HAP-1 (cell line): Measurements from ENCODE around the gene TCF7L1.
"Not testable (repeated sequence)": the region's sequence is repeated elsewhere in the genome, so short reads cannot be mapped to it uniquely, and the experiment has no call there.

Experiments
- DNase-seq, 2 experiments: peaks; one replicate each; pipeline ENCODE4 v3.0.0-alpha.2; 2016 to 2020; ENCODE audit warnings: low spot score in 2 of 2
- H3K27me3 ChIP-seq: fragments of 250-450 bp; sonication (Bioruptor Pico); 2 replicates; pipeline ENCODE4 v1.5.1; 2020; ENCODE audit warnings: low read depth, mild to moderate bottlenecking, moderate library complexity
- H3K36me3 ChIP-seq: fragments of 250-450 bp; sonication (Bioruptor Pico); replicated peaks from 2 replicates; pipeline ENCODE4 v1.5.1; 2020; ENCODE audit warnings: mild to moderate bottlenecking
- H3K4me1 ChIP-seq: fragments of 250-450 bp; sonication (Bioruptor Pico); 2 replicates; pipeline ENCODE4 v1.5.1; 2020; ENCODE audit warnings: mild to moderate bottlenecking
- H3K4me3 ChIP-seq: fragments of 250-450 bp; sonication (Bioruptor Pico); 2 replicates; pipeline ENCODE4 v1.5.1; 2020; ENCODE audit warnings: mild to moderate bottlenecking, moderate library complexity
- H3K9me3 ChIP-seq: fragments of 250-450 bp; sonication (Bioruptor Pico); 2 replicates; pipeline ENCODE4 v1.5.1; 2020; ENCODE audit warnings: mild to moderate bottlenecking, moderate library complexity
- in situ Hi-C: fragments of 300-500 bp; cut with MboI; formaldehyde crosslinking; loops from 3 replicates; pipeline ENCODE4 v1.14.3; 2020; ENCODE audit warnings: low sequenced_read_pairs, inconsistent platforms, mixed read lengths

TCF7L1 gene

GRCh38 chr2:85135660-85135914 is 2.4 kb downstream of the TCF7L1 start:
- Histone ChIP-seq H3K9me3 (no peaks in the 10 kb centered on the region), H3K27me3 (no peaks in the 10 kb centered on the region), H3K36me3 (peaks cover 20% of the 10 kb centered on the region), H3K4me3 (peak overlapping the region; percentile 85), H3K4me1 (peaks cover 18% of the 10 kb centered on the region)
- no peak for DNase-seq
- in situ Hi-C loops = no loop called here

DNA sequence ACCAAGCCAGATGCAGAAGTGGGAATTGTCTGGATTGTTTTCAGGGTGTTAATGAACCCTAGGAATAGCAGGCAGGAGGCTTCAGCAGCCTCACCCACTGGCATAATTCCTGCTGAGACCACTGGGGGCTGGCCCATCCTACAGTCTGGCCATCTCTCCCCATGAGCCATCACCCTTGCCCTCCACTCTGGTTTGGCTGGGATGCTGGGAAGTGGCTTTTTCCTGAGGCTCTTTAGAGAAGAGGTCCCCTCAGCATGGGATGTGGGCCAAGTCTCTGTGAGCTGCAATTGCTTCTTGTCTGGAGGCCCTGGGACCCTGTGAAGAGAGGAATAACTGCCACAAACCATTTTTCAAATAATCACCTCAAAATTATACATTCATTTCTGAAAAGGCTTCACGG is 4.0 kb downstream of the TCF7L1 start:
- in situ Hi-C loops = no loop called here
- Histone ChIP-seq H3K4me1 (peaks cover 17% of the 10 kb centered on the region), H3K9me3 (no peaks in the 10 kb centered on the region), H3K27me3 (no peaks in the 10 kb centered on the region), H3K4me3 (no peak overlapping the region), H3K36me3 (peaks cover 29% of the 10 kb centered on the region)
- DNase-seq = no peak

DNA sequence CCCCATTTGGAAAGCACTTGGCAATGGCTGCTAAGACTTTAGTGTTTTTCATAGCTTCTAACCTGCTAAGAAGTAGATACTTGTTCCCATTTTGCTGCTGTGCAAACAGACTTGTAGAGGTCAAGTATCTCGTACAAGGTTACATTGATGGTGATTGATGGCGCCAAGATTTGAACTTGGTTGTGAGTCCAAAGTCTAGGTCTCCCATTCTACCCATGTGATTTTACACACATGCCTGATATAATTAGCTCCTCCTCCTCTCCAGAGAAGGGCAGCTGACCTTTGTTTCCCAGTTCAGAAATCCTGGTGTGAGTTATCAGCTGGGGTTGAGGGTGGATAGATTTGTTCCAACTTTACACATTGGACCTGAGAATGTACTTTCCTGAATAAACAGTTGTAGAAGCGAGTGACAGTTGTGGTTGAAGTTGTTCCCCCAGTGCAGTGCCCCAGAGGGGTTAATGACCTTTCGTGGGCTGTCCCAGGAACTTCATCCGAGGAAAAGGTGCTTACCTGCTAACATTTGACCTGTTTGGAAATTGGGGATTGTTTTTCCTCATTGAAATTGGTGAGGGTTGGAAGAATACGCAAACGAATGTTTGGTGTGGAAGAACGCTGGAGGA is 10.4 kb downstream of the TCF7L1 start:
- H3K4me3 ChIP-seq = no peak overlapping the region
- no peak for DNase-seq
- H3K4me1 ChIP-seq = peaks cover 7% of the 10 kb centered on the region
- H3K27me3 ChIP-seq = no peaks in the 10 kb centered on the region
- peaks cover 20% of the 10 kb centered on the region for H3K36me3 ChIP-seq
- no peaks in the 10 kb centered on the region for H3K9me3 ChIP-seq
- in situ Hi-C loops = no loop called here

DNA sequence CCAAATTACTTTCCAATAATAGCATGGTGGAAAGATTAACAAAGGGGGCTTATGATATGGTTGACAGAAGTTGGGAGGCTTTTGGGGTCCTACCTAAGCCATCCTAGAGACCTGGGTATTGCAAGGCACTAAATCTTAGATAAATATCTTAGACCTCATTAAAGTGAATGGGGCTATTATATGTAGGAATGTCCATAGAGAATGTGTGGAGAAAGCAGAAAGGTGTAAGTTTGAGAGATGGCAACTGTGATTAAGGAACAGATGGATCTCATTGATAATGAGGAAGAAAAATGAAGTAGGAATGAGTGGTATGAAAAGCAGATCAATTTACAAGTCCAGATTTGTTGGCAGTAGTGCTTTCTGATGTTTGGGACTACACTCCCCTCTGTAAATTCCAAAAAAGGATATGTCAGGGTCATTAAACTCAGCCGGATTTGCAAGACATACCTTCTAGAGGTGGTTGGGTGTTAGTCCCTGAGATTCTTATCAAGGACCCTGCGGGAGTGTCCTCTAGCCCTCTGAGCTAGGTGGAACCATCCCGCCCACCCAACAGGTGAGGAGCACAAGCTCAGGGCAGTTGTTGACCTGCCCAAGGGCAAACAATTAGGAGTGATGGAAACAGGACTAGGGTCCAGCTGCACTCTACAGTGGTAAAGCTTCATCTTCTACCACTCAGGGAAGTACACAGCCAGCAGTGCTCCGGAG is 12.1 kb downstream of the TCF7L1 start:
- peak in 1 of 2 experiments; percentile 66 for DNase-seq
- in situ Hi-C loops = no loop called here
- Histone ChIP-seq H3K36me3 (peaks cover 20% of the 10 kb centered on the region), H3K4me3 (no peak overlapping the region), H3K27me3 (no peaks in the 10 kb centered on the region), H3K9me3 (no peaks in the 10 kb centered on the region), H3K4me1 (peaks cover 7% of the 10 kb centered on the region)

DNA sequence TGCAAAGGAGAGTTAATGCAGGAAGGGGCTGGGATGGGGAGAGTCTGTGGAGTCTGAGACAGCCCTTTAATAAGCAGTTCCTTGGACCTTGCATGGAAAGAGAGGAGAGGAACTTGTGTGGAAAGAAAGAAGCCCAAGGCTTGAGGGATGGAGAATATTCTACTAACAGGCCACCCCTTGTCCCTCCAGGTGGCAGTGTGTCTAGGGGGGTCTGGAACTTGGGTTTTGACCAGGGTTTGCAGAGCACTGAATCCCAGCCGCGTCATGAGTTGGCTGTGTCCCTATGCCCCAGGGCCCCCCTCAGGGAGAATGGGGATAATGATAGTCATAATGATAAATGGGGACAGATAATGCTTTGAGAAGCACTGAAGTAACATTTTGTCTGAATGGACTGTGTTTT is 15.0 kb downstream of the TCF7L1 start:
- DNase-seq = no peak
- Histone ChIP-seq H3K27me3 (no peaks in the 10 kb centered on the region), H3K4me1 (peaks cover 7% of the 10 kb centered on the region), H3K4me3 (no peak overlapping the region), H3K9me3 (no peaks in the 10 kb centered on the region), H3K36me3 (peaks cover 6% of the 10 kb centered on the region; the same call in 1 of the 2 replicates)
- in situ Hi-C loops = no loop called here

GRCh38 chr2:85151026-85151425 is 17.8 kb downstream of the TCF7L1 start:
- Histone ChIP-seq H3K27me3 (no peaks in the 10 kb centered on the region), H3K4me1 (peaks cover 15% of the 10 kb centered on the region), H3K36me3 (peaks cover 11% of the 10 kb centered on the region; the same call in 1 of the 2 replicates), H3K4me3 (no peak overlapping the region), H3K9me3 (no peaks in the 10 kb centered on the region)
- DNase-seq = no peak
- in situ Hi-C loops = no loop called here

- Histone ChIP-seq H3K36me3 (peaks cover 9% of the 10 kb centered on the region; the same call in 1 of the 2 replicates), H3K4me1 (peaks cover 15% of the 10 kb centered on the region), H3K4me3 (no peak overlapping the region), H3K27me3 (no peaks in the 10 kb centered on the region), H3K9me3 (no peaks in the 10 kb centered on the region)
- no peak for DNase-seq
- in situ Hi-C loops = no loop called here
These were observed 19.7 kb downstream of the TCF7L1 start for GRCh38 chr2:85152895-85153294.

- Histone ChIP-seq H3K9me3 (no peaks in the 10 kb centered on the region), H3K4me3 (no peak overlapping the region), H3K36me3 (peaks cover 9% of the 10 kb centered on the region; the same call in 1 of the 2 replicates), H3K27me3 (no peaks in the 10 kb centered on the region), H3K4me1 (peaks cover 15% of the 10 kb centered on the region)
- in situ Hi-C loops = no loop called here
- DNase-seq = no peak
These were observed 21.0 kb downstream of the TCF7L1 start for GRCh38 chr2:85154048-85154753.

- DNase-seq, H3K27me3 ChIP-seq, H3K36me3 ChIP-seq, in situ Hi-C loops, H3K9me3 ChIP-seq, H3K4me3 ChIP-seq: not testable (repeated sequence)
- H3K4me1 ChIP-seq = peaks cover 15% of the 10 kb centered on the region
These were observed 21.9 kb downstream of the TCF7L1 start for GRCh38 chr2:85155082-85155481.

DNA sequence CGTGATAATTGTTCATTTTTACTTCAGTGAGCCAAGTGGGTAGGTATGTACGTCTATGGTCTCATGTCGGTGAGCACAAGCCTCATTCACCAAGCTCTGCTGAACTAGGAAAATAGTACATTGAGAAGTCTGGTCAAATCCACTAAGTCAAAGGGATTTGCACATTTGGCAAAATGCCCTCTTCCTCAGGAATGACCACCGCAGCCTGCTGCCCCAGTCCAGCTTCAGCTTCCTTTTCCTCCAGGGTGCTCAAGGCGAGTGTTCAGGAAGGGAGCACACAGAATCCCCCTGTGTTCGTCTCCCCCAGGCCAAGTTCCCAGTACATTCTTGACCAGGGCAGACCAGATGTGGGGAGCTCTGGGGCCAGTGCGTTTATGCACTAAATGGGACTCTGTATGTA is 23.0 kb downstream of the TCF7L1 start:
- no peaks in the 10 kb centered on the region for H3K27me3 ChIP-seq
- no peak for DNase-seq
- no peaks in the 10 kb centered on the region for H3K9me3 ChIP-seq
- peaks cover 15% of the 10 kb centered on the region for H3K4me1 ChIP-seq
- in situ Hi-C loops = no loop called here
- peaks cover 7% of the 10 kb centered on the region; the same call in 1 of the 2 replicates for H3K36me3 ChIP-seq
- H3K4me3 ChIP-seq = no peak overlapping the region

DNA sequence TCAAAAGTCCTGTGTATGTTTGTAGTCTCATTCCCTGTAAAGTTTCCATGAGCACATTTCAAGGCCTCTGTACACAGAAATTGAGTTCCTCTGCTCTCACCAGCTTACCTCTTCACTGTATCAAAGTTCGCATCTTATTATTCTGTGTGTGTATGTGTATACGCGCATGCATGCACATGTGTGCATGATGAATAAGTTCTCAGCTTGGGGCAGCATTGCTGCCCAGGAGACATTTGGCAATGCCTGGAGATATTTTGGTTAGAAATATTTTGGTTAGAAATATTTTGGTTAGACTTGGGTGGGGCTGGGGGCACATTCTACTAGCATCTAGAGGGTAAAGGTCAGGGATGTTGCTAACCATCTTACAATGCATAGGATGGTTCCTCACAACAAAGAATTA is 23.4 kb downstream of the TCF7L1 start:
- Histone ChIP-seq H3K9me3 (no peaks in the 10 kb centered on the region), H3K36me3 (peaks cover 7% of the 10 kb centered on the region; the same call in 1 of the 2 replicates), H3K27me3 (no peaks in the 10 kb centered on the region), H3K4me3 (no peak overlapping the region), H3K4me1 (peaks cover 19% of the 10 kb centered on the region)
- no peak for DNase-seq
- in situ Hi-C loops = no loop called here

DNA sequence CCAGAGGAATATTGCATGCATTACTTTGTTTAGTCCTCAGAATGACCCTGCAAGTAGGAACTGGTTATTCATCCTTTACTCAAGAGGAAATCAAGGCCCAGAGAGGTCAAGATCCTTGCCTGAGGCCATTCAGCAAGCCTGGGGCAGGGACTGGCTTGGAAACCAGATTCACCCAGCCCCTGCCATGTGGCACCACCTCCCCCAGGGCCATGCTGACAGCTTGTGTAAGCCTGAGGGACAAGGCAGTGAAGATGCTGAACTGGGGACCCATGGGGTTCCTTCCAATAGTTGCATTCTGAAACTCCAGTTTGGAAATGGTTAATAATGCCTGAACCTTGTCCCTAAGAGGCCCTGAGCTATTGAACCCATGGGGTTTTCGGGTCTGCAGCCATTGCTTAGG is 24.2 kb downstream of the TCF7L1 start:
- H3K4me1 ChIP-seq = peaks cover 26% of the 10 kb centered on the region
- H3K9me3 ChIP-seq = no peaks in the 10 kb centered on the region
- peaks cover 7% of the 10 kb centered on the region; the same call in 1 of the 2 replicates for H3K36me3 ChIP-seq
- H3K4me3 ChIP-seq = no peak overlapping the region
- no peak for DNase-seq
- H3K27me3 ChIP-seq = no peaks in the 10 kb centered on the region
- in situ Hi-C loops = no loop called here

GRCh38 chr2:85158559-85159273 is 25.5 kb downstream of the TCF7L1 start:
- Histone ChIP-seq H3K4me3 (no peak overlapping the region), H3K27me3 (no peaks in the 10 kb centered on the region), H3K4me1 (peaks cover 39% of the 10 kb centered on the region), H3K9me3 (no peaks in the 10 kb centered on the region), H3K36me3 (0 out of 2 replicates have a peak, but pooled peaks cover 7% of the 10 kb centered on the region)
- in situ Hi-C loops = no loop called here
- no peak for DNase-seq

GRCh38 chr2:85159589-85159988 is 26.4 kb downstream of the TCF7L1 start:
- Histone ChIP-seq H3K27me3 (no peaks in the 10 kb centered on the region), H3K4me3 (no peak overlapping the region), H3K9me3 (no peaks in the 10 kb centered on the region), H3K36me3 (0 out of 2 replicates have a peak, but pooled peaks cover 4% of the 10 kb centered on the region), H3K4me1 (peaks cover 44% of the 10 kb centered on the region)
- no peak for DNase-seq
- in situ Hi-C loops = no loop called here
